HG02840 (cell line): ENCODE measurements around the gene ACOT8.
"Not testable (repeated sequence)": the region's sequence is repeated elsewhere in the genome, so short reads cannot be mapped to it uniquely, and the experiment has no call there.

Experiments
- ATAC-seq: cut with Tn5 transposase; IDR thresholded peaks from one replicate; pipeline ENCODE4 v1.9.1; 2021; ENCODE audit warnings: mild to moderate bottlenecking, moderate library complexity, moderate number of reproducible peaks; ENCODE audit not compliant: unreplicated experiment, low FRiP score

Gene ACOT8

GRCh38 chr20:45798935-45799642, 58.1 kb downstream of the ACOT8 start:
- ATAC-seq: no peak

GRCh38 chr20:45797955-45798354, 59.2 kb downstream of the ACOT8 start:
- ATAC-seq: not testable (repeated sequence)

- not testable (repeated sequence) for ATAC-seq
These were observed 59.7 kb downstream of the ACOT8 start for GRCh38 chr20:45797510-45797909.

GRCh38 chr20:45796337-45797065, 60.7 kb downstream of the ACOT8 start:
- ATAC-seq: no peak

- no peak for ATAC-seq
These were observed 64.7 kb downstream of the ACOT8 start for GRCh38 chr20:45792317-45793118.
